GM19395 (cell line): ENCODE data around the gene HINT1.

Experiments
- ATAC-seq: cut with Tn5 transposase; IDR thresholded peaks from one replicate; pipeline ENCODE4 v1.9.1; 2021; ENCODE audit warnings: mild to moderate bottlenecking, moderate library complexity; ENCODE audit not compliant: unreplicated experiment

The HINT1 gene

GRCh38 chr5:131112424-131112823 is 52.6 kb downstream of the HINT1 start:
- ATAC-seq: no peak

GRCh38 chr5:131110256-131110594 is 54.8 kb downstream of the HINT1 start:
- ATAC-seq: no peak

GRCh38 chr5:131109540-131110255 is 55.4 kb downstream of the HINT1 start:
- peak; percentile 89 for ATAC-seq
